NCI-H2227 (cell line): ENCODE data around the gene SIRT6.
A peak's percentile ranks its signal among the peaks of the same experiment; 100 is the strongest.
"Not testable (repeated sequence)": the region's sequence is repeated elsewhere in the genome, so short reads cannot be mapped to it uniquely, and the experiment has no call there.

Experiments
- DNase-seq: peaks from one replicate; lab custom pipeline; 2025; ENCODE audit not compliant: unreplicated experiment; lab: John Stamatoyannopoulos, UW

Gene SIRT6

GRCh38 chr19:4200940-4201542 lies 18.7 kb upstream of the SIRT6 start:
- DNase-seq = no peak

GRCh38 chr19:4199699-4200293 lies 17.4 kb upstream of the SIRT6 start:
- no peak for DNase-seq

GRCh38 chr19:4198467-4199126 lies 16.2 kb upstream of the SIRT6 start:
- no peak for DNase-seq

- peak; percentile 75 for DNase-seq
Measured at GRCh38 chr19:4197625-4198466, 15.5 kb upstream of the SIRT6 start.

- DNase-seq = no peak
Measured at GRCh38 chr19:4197228-4197624, 14.9 kb upstream of the SIRT6 start.

- DNase-seq = no peak
Measured at GRCh38 chr19:4196587-4197148, 14.3 kb upstream of the SIRT6 start.

GRCh38 chr19:4196009-4196408 lies 13.6 kb upstream of the SIRT6 start:
- DNase-seq = no peak

GRCh38 chr19:4194353-4194752 lies 12.0 kb upstream of the SIRT6 start:
- no peak for DNase-seq

- not testable (repeated sequence) for DNase-seq
Measured at GRCh38 chr19:4192537-4192936, 10.2 kb upstream of the SIRT6 start.

- no peak for DNase-seq
Measured at GRCh38 chr19:4189641-4190040, 7.3 kb upstream of the SIRT6 start.

GRCh38 chr19:4187313-4188122 lies 5.2 kb upstream of the SIRT6 start:
- DNase-seq = no peak

GRCh38 chr19:4186087-4186993 lies 4.0 kb upstream of the SIRT6 start:
- DNase-seq = peak; percentile 43

GRCh38 chr19:4185413-4186086 lies 3.2 kb upstream of the SIRT6 start:
- no peak for DNase-seq

GRCh38 chr19:4184718-4185352 lies 2.5 kb upstream of the SIRT6 start:
- no peak for DNase-seq

- peak; percentile 18 for DNase-seq
Measured at GRCh38 chr19:4183967-4184717, 1.8 kb upstream of the SIRT6 start.

- DNase-seq = no peak
Measured at GRCh38 chr19:4181053-4181508, 1.3 kb downstream of the SIRT6 start.

- no peak for DNase-seq
Measured at GRCh38 chr19:4178990-4179389, 3.4 kb downstream of the SIRT6 start.

- DNase-seq = no peak
Measured at GRCh38 chr19:4177146-4177545, 5.2 kb downstream of the SIRT6 start.
